HL-60 (cell line): ENCODE measurements around the gene CLVS2.

Experiments
- DNase-seq, 2 experiments: peaks; one replicate each; pipeline ENCODE4 v3.0.0-alpha.2; 2010 to 2020; ENCODE audit warnings: low read depth in 1 of 2, low spot score in 1 of 2
- H3K27ac ChIP-seq: fragments of 250-450 bp; sonication (Bioruptor Pico); replicated peaks from 2 replicates; pipeline ENCODE4 v1.5.1; 2020; ENCODE audit warnings: mild to moderate bottlenecking, moderate library complexity
- H3K27me3 ChIP-seq: fragments of 250-450 bp; sonication (Bioruptor Pico); 2 replicates; pipeline ENCODE4 v1.5.1; 2021; ENCODE audit warnings: mild to moderate bottlenecking, moderate library complexity; ENCODE audit not compliant: insufficient read depth, poor library complexity, severe bottlenecking
- H3K4me3 ChIP-seq: replicated peaks from 2 replicates; pipeline ENCODE4 v1.5.1; 2011; ENCODE audit warnings: mild to moderate bottlenecking, control low read depth, low read length; ENCODE audit not compliant: insufficient read depth
- GABPA ChIP-seq: IDR thresholded peaks from 2 replicates; pipeline ENCODE4 v1.6.1; 2012; ENCODE audit warnings: low read depth
- POLR2AphosphoS5 ChIP-seq: IDR thresholded peaks from 2 replicates; pipeline ENCODE4 v1.6.1; 2012; ENCODE audit warnings: low read depth
- SPI1 ChIP-seq: IDR thresholded peaks from 2 replicates; pipeline ENCODE4 v1.6.1; 2012; ENCODE audit warnings: low read depth, mild to moderate bottlenecking, borderline replicate concordance
- TF ChIP-seq, protein P1 (sequence below): IDR thresholded peaks from one replicate; pipeline ENCODE4 v1.5.1; 2011; ENCODE audit warnings: low read length, control low read depth, inconsistent platforms; ENCODE audit not compliant: insufficient read depth
- TF ChIP-seq, protein P2 (sequence below): IDR thresholded peaks from 2 replicates; pipeline ENCODE4 v1.6.1; 2012; ENCODE audit warnings: low read depth; ENCODE audit not compliant: insufficient replicate concordance

Gene CLVS2

DNA sequence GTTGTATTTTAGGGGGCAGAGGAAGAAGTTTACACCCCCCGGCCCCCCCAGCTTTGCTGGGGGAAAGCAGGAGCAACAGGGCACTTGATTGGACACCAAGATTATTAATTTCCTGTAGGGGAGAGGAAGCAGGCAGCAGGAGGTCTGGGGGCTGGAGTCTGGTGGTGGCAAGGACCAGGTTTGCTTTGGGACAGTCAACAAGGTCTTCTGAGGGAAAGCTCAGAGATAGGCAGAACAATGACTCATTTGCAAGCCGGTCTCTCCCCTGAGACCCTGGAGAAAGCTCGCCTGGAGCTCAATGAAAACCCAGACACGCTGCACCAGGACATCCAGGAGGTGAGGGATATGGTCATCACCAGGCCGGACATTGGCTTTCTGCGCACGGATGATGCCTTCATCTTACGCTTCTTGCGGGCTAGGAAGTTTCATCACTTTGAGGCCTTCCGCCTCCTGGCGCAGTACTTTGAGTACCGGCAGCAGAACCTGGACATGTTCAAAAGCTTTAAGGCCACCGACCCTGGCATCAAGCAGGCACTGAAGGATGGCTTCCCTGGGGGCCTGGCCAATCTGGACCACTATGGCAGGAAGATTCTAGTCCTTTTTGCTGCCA, 1.6 kb downstream of the CLVS2 start:
- H3K27me3 ChIP-seq, result peaks cover 23% of the 10 kb centered on the region
- no peak overlapping the region for H3K4me3 ChIP-seq
- no peak for TF ChIP-seq POLR2AphosphoS5
- no peak for TF ChIP-seq GABPA
- TF ChIP-seq, protein P1, sequence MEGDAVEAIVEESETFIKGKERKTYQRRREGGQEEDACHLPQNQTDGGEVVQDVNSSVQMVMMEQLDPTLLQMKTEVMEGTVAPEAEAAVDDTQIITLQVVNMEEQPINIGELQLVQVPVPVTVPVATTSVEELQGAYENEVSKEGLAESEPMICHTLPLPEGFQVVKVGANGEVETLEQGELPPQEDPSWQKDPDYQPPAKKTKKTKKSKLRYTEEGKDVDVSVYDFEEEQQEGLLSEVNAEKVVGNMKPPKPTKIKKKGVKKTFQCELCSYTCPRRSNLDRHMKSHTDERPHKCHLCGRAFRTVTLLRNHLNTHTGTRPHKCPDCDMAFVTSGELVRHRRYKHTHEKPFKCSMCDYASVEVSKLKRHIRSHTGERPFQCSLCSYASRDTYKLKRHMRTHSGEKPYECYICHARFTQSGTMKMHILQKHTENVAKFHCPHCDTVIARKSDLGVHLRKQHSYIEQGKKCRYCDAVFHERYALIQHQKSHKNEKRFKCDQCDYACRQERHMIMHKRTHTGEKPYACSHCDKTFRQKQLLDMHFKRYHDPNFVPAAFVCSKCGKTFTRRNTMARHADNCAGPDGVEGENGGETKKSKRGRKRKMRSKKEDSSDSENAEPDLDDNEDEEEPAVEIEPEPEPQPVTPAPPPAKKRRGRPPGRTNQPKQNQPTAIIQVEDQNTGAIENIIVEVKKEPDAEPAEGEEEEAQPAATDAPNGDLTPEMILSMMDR, result no peak
- TF ChIP-seq, protein P2, sequence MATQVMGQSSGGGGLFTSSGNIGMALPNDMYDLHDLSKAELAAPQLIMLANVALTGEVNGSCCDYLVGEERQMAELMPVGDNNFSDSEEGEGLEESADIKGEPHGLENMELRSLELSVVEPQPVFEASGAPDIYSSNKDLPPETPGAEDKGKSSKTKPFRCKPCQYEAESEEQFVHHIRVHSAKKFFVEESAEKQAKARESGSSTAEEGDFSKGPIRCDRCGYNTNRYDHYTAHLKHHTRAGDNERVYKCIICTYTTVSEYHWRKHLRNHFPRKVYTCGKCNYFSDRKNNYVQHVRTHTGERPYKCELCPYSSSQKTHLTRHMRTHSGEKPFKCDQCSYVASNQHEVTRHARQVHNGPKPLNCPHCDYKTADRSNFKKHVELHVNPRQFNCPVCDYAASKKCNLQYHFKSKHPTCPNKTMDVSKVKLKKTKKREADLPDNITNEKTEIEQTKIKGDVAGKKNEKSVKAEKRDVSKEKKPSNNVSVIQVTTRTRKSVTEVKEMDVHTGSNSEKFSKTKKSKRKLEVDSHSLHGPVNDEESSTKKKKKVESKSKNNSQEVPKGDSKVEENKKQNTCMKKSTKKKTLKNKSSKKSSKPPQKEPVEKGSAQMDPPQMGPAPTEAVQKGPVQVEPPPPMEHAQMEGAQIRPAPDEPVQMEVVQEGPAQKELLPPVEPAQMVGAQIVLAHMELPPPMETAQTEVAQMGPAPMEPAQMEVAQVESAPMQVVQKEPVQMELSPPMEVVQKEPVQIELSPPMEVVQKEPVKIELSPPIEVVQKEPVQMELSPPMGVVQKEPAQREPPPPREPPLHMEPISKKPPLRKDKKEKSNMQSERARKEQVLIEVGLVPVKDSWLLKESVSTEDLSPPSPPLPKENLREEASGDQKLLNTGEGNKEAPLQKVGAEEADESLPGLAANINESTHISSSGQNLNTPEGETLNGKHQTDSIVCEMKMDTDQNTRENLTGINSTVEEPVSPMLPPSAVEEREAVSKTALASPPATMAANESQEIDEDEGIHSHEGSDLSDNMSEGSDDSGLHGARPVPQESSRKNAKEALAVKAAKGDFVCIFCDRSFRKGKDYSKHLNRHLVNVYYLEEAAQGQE, result no peak
- TF ChIP-seq SPI1, result no peak
- DNase-seq, result no peak
- H3K27ac ChIP-seq, result no peak overlapping the region

GRCh38 chr6:122998403-122998975, 2.5 kb downstream of the CLVS2 start:
- Histone ChIP-seq H3K4me3 (no peak overlapping the region), H3K27ac (no peak overlapping the region), H3K27me3 (peaks cover 23% of the 10 kb centered on the region)
- DNase-seq, result no peak
- TF ChIP-seq POLR2AphosphoS5, result no peak
- TF ChIP-seq GABPA, result no peak
- TF ChIP-seq, protein P2, result no peak
- no peak for TF ChIP-seq SPI1
- TF ChIP-seq, protein P1, result no peak

DNA sequence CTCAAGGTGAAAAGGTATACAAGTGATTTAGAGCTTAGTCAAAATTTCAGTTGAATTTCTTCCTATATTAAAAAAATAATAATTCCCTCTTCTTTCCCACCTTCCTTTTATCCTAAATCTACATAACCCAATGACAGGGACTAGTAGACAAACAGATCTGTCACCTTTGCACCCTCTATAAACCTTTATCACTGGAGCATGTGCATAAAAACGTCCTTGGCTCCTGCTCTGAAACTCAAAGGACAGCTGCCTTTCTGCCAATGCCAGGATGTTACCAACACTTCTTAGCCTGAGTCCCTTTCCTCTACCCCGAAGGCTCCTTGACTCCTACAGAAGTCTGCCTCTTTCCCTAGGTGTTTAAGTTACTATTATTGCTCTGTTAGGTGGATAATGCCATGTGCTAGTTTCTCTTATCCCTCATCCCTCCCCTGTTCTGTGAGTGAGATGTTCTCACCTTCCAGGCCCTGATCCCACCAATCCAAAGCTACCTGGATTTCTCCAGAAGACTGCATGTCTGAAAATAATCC, 4.3 kb downstream of the CLVS2 start:
- Histone ChIP-seq H3K27me3 (peaks cover 12% of the 10 kb centered on the region), H3K4me3 (no peak overlapping the region), H3K27ac (no peak overlapping the region)
- TF ChIP-seq POLR2AphosphoS5 (no peak), GABPA (no peak), SPI1 (no peak)
- TF ChIP-seq, protein P2, result no peak
- TF ChIP-seq, protein P1, result no peak
- DNase-seq, result no peak
